OCI-LY1 (cell line): ENCODE results near the gene VPS72.

Experiments used
- EZH2 ChIP-seq: fragments of 200-600 bp; sonication (generic), shearing (Covaris generic); IDR thresholded peaks from 2 replicates; pipeline ENCODE4 v1.8.0; 2017; ENCODE audit warnings: borderline replicate concordance, mixed run types, mild to moderate bottlenecking, antibody characterized with exemption, low read length, moderate library complexity, mixed read lengths
- TF ChIP-seq, protein P1 (sequence below): fragments of 200-600 bp; sonication (generic), shearing (Covaris generic); IDR thresholded peaks from 2 replicates; pipeline ENCODE4 v1.5.1; 2017; ENCODE audit warnings: mild to moderate bottlenecking, antibody characterized with exemption, low read length, moderate library complexity, mixed read lengths

DNA sequence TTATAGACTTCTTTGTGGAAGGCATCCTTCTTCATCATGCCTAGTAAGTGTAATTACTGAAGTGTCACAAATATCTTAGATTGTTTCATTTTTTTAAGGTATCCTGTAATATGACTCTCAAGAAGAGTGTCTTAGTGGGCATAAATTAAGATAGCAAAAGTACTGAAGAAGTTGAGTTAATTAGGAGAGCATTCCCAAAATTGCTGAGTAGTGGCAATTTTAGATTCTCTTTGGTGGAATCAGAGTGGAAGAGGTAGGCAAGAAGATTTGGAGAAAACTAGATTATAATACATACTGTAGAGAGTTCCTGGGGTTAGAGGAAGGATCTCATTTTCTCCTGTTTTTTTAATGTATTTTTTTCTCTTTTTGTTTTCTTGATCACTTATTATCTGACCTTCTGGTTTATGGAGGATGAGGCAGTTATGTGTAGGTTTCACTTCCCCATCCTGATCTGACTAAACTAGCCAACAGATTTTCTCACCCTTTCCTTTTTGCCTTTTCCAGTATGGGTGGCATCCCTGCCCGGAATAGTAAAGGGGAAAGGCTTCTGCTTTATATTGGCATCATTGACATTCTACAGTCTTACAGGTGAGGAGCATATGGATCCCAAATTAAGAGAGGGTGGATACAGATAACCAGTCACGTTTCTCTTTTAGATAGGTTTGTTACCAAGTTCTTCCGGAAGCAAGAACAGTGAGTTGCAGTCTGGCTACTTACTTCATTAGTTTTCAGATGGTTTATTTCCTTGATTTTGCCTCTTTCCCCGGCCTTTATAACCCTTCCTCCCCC is 47.9 kb upstream of the VPS72 start:
- TF ChIP-seq, protein P1, sequence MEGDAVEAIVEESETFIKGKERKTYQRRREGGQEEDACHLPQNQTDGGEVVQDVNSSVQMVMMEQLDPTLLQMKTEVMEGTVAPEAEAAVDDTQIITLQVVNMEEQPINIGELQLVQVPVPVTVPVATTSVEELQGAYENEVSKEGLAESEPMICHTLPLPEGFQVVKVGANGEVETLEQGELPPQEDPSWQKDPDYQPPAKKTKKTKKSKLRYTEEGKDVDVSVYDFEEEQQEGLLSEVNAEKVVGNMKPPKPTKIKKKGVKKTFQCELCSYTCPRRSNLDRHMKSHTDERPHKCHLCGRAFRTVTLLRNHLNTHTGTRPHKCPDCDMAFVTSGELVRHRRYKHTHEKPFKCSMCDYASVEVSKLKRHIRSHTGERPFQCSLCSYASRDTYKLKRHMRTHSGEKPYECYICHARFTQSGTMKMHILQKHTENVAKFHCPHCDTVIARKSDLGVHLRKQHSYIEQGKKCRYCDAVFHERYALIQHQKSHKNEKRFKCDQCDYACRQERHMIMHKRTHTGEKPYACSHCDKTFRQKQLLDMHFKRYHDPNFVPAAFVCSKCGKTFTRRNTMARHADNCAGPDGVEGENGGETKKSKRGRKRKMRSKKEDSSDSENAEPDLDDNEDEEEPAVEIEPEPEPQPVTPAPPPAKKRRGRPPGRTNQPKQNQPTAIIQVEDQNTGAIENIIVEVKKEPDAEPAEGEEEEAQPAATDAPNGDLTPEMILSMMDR: no peak
- no peak for TF ChIP-seq EZH2
